ENCODE data around the gene TLK1.

TLK1 gene

DNA sequence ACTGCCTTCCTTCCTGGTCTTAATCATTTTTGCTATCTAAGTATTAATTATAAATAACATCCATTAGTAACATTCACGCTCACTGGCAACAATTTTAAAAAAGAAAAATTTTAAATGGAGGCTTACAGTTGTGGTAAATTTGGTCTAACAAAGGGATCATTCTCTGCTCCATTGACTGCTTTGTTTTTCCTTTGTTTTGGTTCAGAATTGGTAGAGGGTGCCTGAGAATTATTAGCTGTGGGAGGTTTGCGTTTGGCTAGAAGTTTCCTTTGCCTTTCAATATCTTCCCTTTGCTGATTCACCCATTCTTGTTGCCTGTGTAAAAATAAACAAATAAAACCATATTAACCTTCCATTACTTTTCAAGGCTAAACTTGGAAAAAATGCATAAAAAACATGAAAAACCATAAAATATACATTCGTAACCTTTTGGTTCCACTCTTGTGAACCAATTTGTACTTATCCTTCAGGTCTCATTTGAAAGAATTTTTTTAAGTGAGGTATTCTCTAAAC lies 114.6 kb downstream of the TLK1 start:
- Histone ChIP-seq H3K23ac (ENCODE audit: low read length) (no peak overlapping the region), H4K8ac (ENCODE audit: low read depth, low read length) (no peak overlapping the region), H3K9ac (ENCODE audit: low read length) (no peak overlapping the region), H3K79me2 (ENCODE audit: control insufficient read depth, insufficient read depth, low read length, poor library complexity) (no peaks in the 10 kb centered on the region), H3K4me3 (ENCODE audit: low read depth, low read length) (no peak overlapping the region), H3K27ac (ENCODE audit: low read depth, low read length) (no peak overlapping the region), H3K9me3 (ENCODE audit: insufficient read depth, low read depth, low read length) (peaks cover 3% of the 10 kb centered on the region), H3K4ac (ENCODE audit: low read depth, low read length) (no peak overlapping the region), H3K27me3 (ENCODE audit: insufficient read depth, low read length) (no peaks in the 10 kb centered on the region), H2AK5ac (ENCODE audit: low read length) (no peak overlapping the region), H3K36me3 (ENCODE audit: control insufficient read depth in 1 of 2, insufficient read depth in 2 of 2, low read length in 2 of 2) (peaks cover 4 to 5% of the 10 kb centered on the region in 2 experiments), H3K14ac (ENCODE audit: low read length) (no peak overlapping the region), H2BK120ac (ENCODE audit: insufficient read depth, low read length, poor library complexity) (no peak overlapping the region), H2AFZ (ENCODE audit: insufficient read depth, low read length, poor library complexity) (no peak overlapping the region), H3K4me2 (ENCODE audit: low read length) (no peak overlapping the region), H2BK12ac (ENCODE audit: low read length) (no peak overlapping the region), H3K18ac (ENCODE audit: low read length) (no peak overlapping the region), H2BK5ac (ENCODE audit: low read depth, low read length, poor library complexity) (no peak overlapping the region), H4K12ac (ENCODE audit: low read depth, low read length) (no peak overlapping the region), H4K91ac (ENCODE audit: low read depth, low read length) (no peak overlapping the region), H3K4me1 (ENCODE audit: control insufficient read depth in 1 of 2, insufficient read depth in 2 of 2, low read length in 2 of 2) (no peaks in the 10 kb centered on the region), H3K79me1 (ENCODE audit: low read length) (no peaks in the 10 kb centered on the region)
- DNase-seq: no peak
- WGBS (ENCODE audit: extremely low coverage, insufficient coverage, insufficient read length): no CpG with 5 or more reads among the region's 3 CpGs

DNA sequence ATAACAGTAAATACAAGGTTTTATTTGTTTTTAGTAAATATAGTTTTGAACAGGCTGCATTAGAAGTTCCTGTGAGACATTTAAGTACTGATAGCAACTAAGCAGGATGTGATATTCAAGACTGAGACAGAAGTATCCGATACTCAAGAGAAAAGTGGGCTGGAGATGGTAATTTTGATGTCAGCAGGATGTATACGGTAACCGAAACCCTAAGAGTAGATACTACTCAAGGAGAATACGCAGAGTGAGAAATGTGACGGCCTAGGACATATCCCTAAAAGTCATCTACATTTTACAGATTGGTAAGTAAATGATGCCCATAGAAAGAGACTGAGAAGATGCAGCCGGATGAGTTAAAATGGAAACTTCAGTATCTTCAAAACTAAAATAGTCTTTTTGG lies 116.3 kb downstream of the TLK1 start:
- Histone ChIP-seq H3K27me3 (ENCODE audit: insufficient read depth, low read length) (no peaks in the 10 kb centered on the region), H3K4ac (ENCODE audit: low read depth, low read length) (no peak overlapping the region), H3K4me1 (ENCODE audit: control insufficient read depth in 1 of 2, insufficient read depth in 2 of 2, low read length in 2 of 2) (no peaks in the 10 kb centered on the region), H3K9me3 (ENCODE audit: insufficient read depth, low read depth, low read length) (peaks cover 3% of the 10 kb centered on the region), H2AK5ac (ENCODE audit: low read length) (no peak overlapping the region), H2AFZ (ENCODE audit: insufficient read depth, low read length, poor library complexity) (no peak overlapping the region), H3K4me2 (ENCODE audit: low read length) (no peak overlapping the region), H2BK5ac (ENCODE audit: low read depth, low read length, poor library complexity) (no peak overlapping the region), H3K79me1 (ENCODE audit: low read length) (no peaks in the 10 kb centered on the region), H2BK120ac (ENCODE audit: insufficient read depth, low read length, poor library complexity) (no peak overlapping the region), H3K23ac (ENCODE audit: low read length) (no peak overlapping the region), H4K91ac (ENCODE audit: low read depth, low read length) (no peak overlapping the region), H3K4me3 (ENCODE audit: low read depth, low read length) (no peak overlapping the region), H3K18ac (ENCODE audit: low read length) (no peak overlapping the region), H3K79me2 (ENCODE audit: control insufficient read depth, insufficient read depth, low read length, poor library complexity) (no peaks in the 10 kb centered on the region), H2BK12ac (ENCODE audit: low read length) (no peak overlapping the region), H4K8ac (ENCODE audit: low read depth, low read length) (no peak overlapping the region), H3K27ac (ENCODE audit: low read depth, low read length) (no peak overlapping the region), H4K12ac (ENCODE audit: low read depth, low read length) (no peak overlapping the region), H3K14ac (ENCODE audit: low read length) (no peak overlapping the region), H3K36me3 (ENCODE audit: control insufficient read depth in 1 of 2, insufficient read depth in 2 of 2, low read length in 2 of 2) (peaks cover 5 to 6% of the 10 kb centered on the region in 2 experiments), H3K9ac (ENCODE audit: low read length) (no peak overlapping the region)
- WGBS (ENCODE audit: extremely low coverage, insufficient coverage, insufficient read length): no CpG with 5 or more reads among the region's 6 CpGs
- no peak for DNase-seq

DNA sequence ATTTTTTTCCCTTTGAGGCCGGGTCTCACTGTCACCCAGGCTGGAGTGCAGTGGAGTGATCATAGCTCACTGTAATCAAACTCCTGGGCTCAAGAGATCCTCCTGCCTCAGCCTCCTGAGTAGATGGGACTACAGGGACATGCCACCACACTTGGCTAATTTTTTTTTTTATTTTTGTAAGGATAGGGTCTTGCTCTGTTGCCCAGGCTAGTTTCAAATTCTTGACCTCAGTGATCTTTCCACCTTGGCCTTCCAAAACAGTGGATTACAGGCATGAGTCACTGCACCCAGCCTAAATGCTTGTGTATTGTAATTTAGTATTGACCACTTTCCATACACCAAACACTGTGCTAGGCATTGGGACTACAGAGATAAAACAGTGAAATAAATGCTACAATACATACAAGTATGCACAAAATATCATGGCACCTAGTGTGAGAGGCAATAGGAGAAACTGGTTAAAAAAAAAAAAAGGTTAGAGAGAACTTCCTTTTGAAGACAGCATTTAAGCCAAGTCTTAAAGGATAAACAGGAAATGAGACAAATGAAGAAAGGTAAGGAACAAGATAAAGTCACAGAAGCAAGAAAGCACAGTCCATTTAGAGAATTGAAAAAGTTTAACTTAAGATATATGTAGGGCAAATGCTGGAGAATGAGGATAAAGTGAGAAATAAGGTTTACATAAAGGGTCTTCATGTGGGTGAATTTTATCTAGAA lies 118.3 kb downstream of the TLK1 start:
- H3K27ac ChIP-seq (ENCODE audit: low read depth, low read length): no peak overlapping the region
- no peak overlapping the region for H4K8ac ChIP-seq (ENCODE audit: low read depth, low read length)
- H2AK5ac ChIP-seq (ENCODE audit: low read length): no peak overlapping the region

DNA sequence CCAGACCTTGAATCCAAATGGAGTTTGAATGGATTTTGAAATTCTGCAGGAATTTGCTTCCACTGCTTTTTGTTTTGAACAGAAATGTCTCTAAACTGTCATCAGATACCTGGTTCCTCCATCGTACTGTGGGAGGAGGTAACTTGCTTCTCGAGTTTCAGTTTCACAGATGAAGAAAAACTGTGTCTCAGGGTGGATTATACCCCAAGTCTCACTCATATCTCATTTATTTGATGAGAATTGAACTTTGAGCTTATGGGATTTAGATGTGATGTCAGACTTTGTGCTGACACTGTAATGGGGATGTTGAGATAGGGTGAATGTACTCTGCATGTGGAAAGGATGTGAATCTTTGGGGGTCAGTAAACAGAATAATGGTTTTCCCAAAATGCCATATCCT lies 124.2 kb downstream of the TLK1 start:
- peaks cover 3% of the 10 kb centered on the region for H3K9me3 ChIP-seq (ENCODE audit: insufficient read depth, low read depth, low read length)
- no peak overlapping the region for H3K14ac ChIP-seq (ENCODE audit: low read length)
- H3K27me3 ChIP-seq (ENCODE audit: insufficient read depth, low read length): no peaks in the 10 kb centered on the region
- H3K4ac ChIP-seq (ENCODE audit: low read depth, low read length): no peak overlapping the region
- no peak overlapping the region for H2BK5ac ChIP-seq (ENCODE audit: low read depth, low read length, poor library complexity)
- DNase-seq: no peak
- no CpG with 5 or more reads among the region's 2 CpGs for WGBS (ENCODE audit: extremely low coverage, insufficient coverage, insufficient read length)
- H2BK12ac ChIP-seq (ENCODE audit: low read length): no peak overlapping the region
- no peak overlapping the region for H4K12ac ChIP-seq (ENCODE audit: low read depth, low read length)
- no peak overlapping the region for H2AFZ ChIP-seq (ENCODE audit: insufficient read depth, low read length, poor library complexity)
- H2BK120ac ChIP-seq (ENCODE audit: insufficient read depth, low read length, poor library complexity): no peak overlapping the region
- peaks cover 11 to 13% of the 10 kb centered on the region in 2 experiments for H3K36me3 ChIP-seq (ENCODE audit: control insufficient read depth in 1 of 2, insufficient read depth in 2 of 2, low read length in 2 of 2)
- H3K79me1 ChIP-seq (ENCODE audit: low read length): no peaks in the 10 kb centered on the region
- no peak overlapping the region for H3K18ac ChIP-seq (ENCODE audit: low read length)
- no peaks in the 10 kb centered on the region for H3K4me1 ChIP-seq (ENCODE audit: control insufficient read depth in 1 of 2, insufficient read depth in 2 of 2, low read length in 2 of 2)
- H3K4me3 ChIP-seq (ENCODE audit: low read depth, low read length): no peak overlapping the region
- no peak overlapping the region for H3K27ac ChIP-seq (ENCODE audit: low read depth, low read length)
- H3K9ac ChIP-seq (ENCODE audit: low read length): no peak overlapping the region
- H3K23ac ChIP-seq (ENCODE audit: low read length): no peak overlapping the region
- H4K91ac ChIP-seq (ENCODE audit: low read depth, low read length): no peak overlapping the region
- H4K8ac ChIP-seq (ENCODE audit: low read depth, low read length): no peak overlapping the region
- H3K4me2 ChIP-seq (ENCODE audit: low read length): no peak overlapping the region
- no peak overlapping the region for H2AK5ac ChIP-seq (ENCODE audit: low read length)
- no peaks in the 10 kb centered on the region for H3K79me2 ChIP-seq (ENCODE audit: control insufficient read depth, insufficient read depth, low read length, poor library complexity)

More for the DNA sequence above, 118.3 kb downstream of the TLK1 start:
- no CpG with 5 or more reads among the region's 1 CpG for WGBS (ENCODE audit: extremely low coverage, insufficient coverage, insufficient read length)
- no peak overlapping the region for H2BK12ac ChIP-seq (ENCODE audit: low read length)
- no peak overlapping the region for H3K18ac ChIP-seq (ENCODE audit: low read length)
- no peak overlapping the region for H4K12ac ChIP-seq (ENCODE audit: low read depth, low read length)
- no peak overlapping the region for H3K4me3 ChIP-seq (ENCODE audit: low read depth, low read length)
- H3K14ac ChIP-seq (ENCODE audit: low read length): no peak overlapping the region
- no peaks in the 10 kb centered on the region for H3K79me2 ChIP-seq (ENCODE audit: control insufficient read depth, insufficient read depth, low read length, poor library complexity)
- H3K4me1 ChIP-seq (ENCODE audit: control insufficient read depth in 1 of 2, insufficient read depth in 2 of 2, low read length in 2 of 2): no peaks in the 10 kb centered on the region
- no peak overlapping the region for H3K4me2 ChIP-seq (ENCODE audit: low read length)
- no peak overlapping the region for H4K91ac ChIP-seq (ENCODE audit: low read depth, low read length)
- peaks cover 5 to 8% of the 10 kb centered on the region in 2 experiments for H3K36me3 ChIP-seq (ENCODE audit: control insufficient read depth in 1 of 2, insufficient read depth in 2 of 2, low read length in 2 of 2)
- H2BK120ac ChIP-seq (ENCODE audit: insufficient read depth, low read length, poor library complexity): no peak overlapping the region
- no peak overlapping the region for H2AFZ ChIP-seq (ENCODE audit: insufficient read depth, low read length, poor library complexity)
- DNase-seq: no peak
- no peak overlapping the region for H3K4ac ChIP-seq (ENCODE audit: low read depth, low read length)
- no peak overlapping the region for H2BK5ac ChIP-seq (ENCODE audit: low read depth, low read length, poor library complexity)
- no peaks in the 10 kb centered on the region for H3K79me1 ChIP-seq (ENCODE audit: low read length)
- no peak overlapping the region for H3K9ac ChIP-seq (ENCODE audit: low read length)
- peaks cover 3% of the 10 kb centered on the region for H3K9me3 ChIP-seq (ENCODE audit: insufficient read depth, low read depth, low read length)
- H3K23ac ChIP-seq (ENCODE audit: low read length): no peak overlapping the region
- H3K27me3 ChIP-seq (ENCODE audit: insufficient read depth, low read length): no peaks in the 10 kb centered on the region

All from trophoblast cell (in vitro differentiated cells and primary cell).